Stimulated activated naive CD8-positive, alpha-beta T cell treated with anti-CD3 and anti-CD28 coated beads, Interleukin-15, amount 100 ng/mL, for 72 hours (primary cell): ENCODE data around the gene LRRC17.
"Not testable (repeated sequence)": the region's sequence is repeated elsewhere in the genome, so short reads cannot be mapped to it uniquely, and the experiment has no call there.

Experiments used
- ATAC-seq: fragments of 150-1000 bp; cut with Tn5 transposase; 2 replicates; pipeline ENCODE4 v1.10.0; 2021; ENCODE audit warnings: mild to moderate bottlenecking, moderate library complexity
- DNase-seq, 2 donors: peaks; one replicate each; pipeline ENCODE4 v3.0.0; 2021 to 2022
- H3K27ac Mint-ChIP-seq, 2 donors: one replicate each; pipeline ENCODE4 v1.8.0; 2022; ENCODE audit warnings: mild to moderate bottlenecking in 2 of 2, mixed read lengths in 2 of 2, moderate library complexity in 2 of 2
- H3K27me3 Mint-ChIP-seq: one replicate; pipeline ENCODE4 v1.8.0; 2022; ENCODE audit warnings: mixed read lengths
- H3K4me1 Mint-ChIP-seq: one replicate; pipeline ENCODE4 v1.8.0; 2022; ENCODE audit warnings: mild to moderate bottlenecking, mixed read lengths
- H3K4me3 Mint-ChIP-seq, 2 donors: one replicate each; pipeline ENCODE4 v1.8.0; 2022; ENCODE audit warnings: mild to moderate bottlenecking in 2 of 2, mixed read lengths in 2 of 2, moderate library complexity in 1 of 2
- H3K9me3 Mint-ChIP-seq, 2 donors: one replicate each; pipeline ENCODE4 v1.8.0; 2022; ENCODE audit warnings: mixed read lengths in 2 of 2

LRRC17 gene

GRCh38 chr7:102944241-102944640 lies 31.4 kb downstream of the LRRC17 start:
- H3K4me3 Mint-ChIP-seq = no peak overlapping the region

GRCh38 chr7:102951839-102952238 lies 39.0 kb downstream of the LRRC17 start:
- no peak for DNase-seq
- H3K27me3 Mint-ChIP-seq = no peaks in the 10 kb centered on the region
- H3K4me1 Mint-ChIP-seq = no peaks in the 10 kb centered on the region
- no peak overlapping the region for H3K4me3 Mint-ChIP-seq
- no peak overlapping the region for H3K27ac Mint-ChIP-seq
- peaks cover 32 to 39% of the 10 kb centered on the region in 2 donors for H3K9me3 Mint-ChIP-seq
- no peak for ATAC-seq

More at GRCh38 chr7:102944241-102944640, 31.4 kb downstream of the LRRC17 start:
- DNase-seq (no peak), ATAC-seq (no peak)
- Mint-ChIP-seq H3K27ac (no peak overlapping the region), H3K27me3 (no peaks in the 10 kb centered on the region), H3K9me3 (no peaks in the 10 kb centered on the region), H3K4me1 (no peaks in the 10 kb centered on the region)

GRCh38 chr7:102953406-102953805 lies 40.6 kb downstream of the LRRC17 start:
- DNase-seq = no peak
- Mint-ChIP-seq H3K27ac (no peak overlapping the region), H3K9me3 (peaks cover 35 to 39% of the 10 kb centered on the region in 2 donors), H3K27me3 (no peaks in the 10 kb centered on the region), H3K4me3 (no peak overlapping the region), H3K4me1 (no peaks in the 10 kb centered on the region)
- no peak for ATAC-seq

- ATAC-seq, H3K4me3 Mint-ChIP-seq, H3K27ac Mint-ChIP-seq, DNase-seq, H3K4me1 Mint-ChIP-seq, H3K27me3 Mint-ChIP-seq: not testable (repeated sequence)
- H3K9me3 Mint-ChIP-seq = peaks cover 35 to 39% of the 10 kb centered on the region in 2 donors
Measured at GRCh38 chr7:102954359-102954758, 41.6 kb downstream of the LRRC17 start.

GRCh38 chr7:102958004-102958403 lies 45.2 kb downstream of the LRRC17 start:
- not testable (repeated sequence) for H3K4me1 Mint-ChIP-seq, H3K4me3 Mint-ChIP-seq, H3K27me3 Mint-ChIP-seq, ATAC-seq, H3K27ac Mint-ChIP-seq, DNase-seq
- peaks cover 30 to 38% of the 10 kb centered on the region in 2 donors for H3K9me3 Mint-ChIP-seq

- not testable (repeated sequence) for H3K27me3 Mint-ChIP-seq, ATAC-seq, H3K27ac Mint-ChIP-seq, H3K9me3 Mint-ChIP-seq, H3K4me1 Mint-ChIP-seq, H3K4me3 Mint-ChIP-seq, DNase-seq
Measured at GRCh38 chr7:102961993-102962392, 49.2 kb downstream of the LRRC17 start.

GRCh38 chr7:102966465-102966864 lies 53.7 kb downstream of the LRRC17 start:
- Mint-ChIP-seq H3K4me3 (no peak overlapping the region), H3K27ac (no peak overlapping the region), H3K9me3 (no peaks in the 10 kb centered on the region), H3K27me3 (no peaks in the 10 kb centered on the region), H3K4me1 (no peaks in the 10 kb centered on the region)
- no peak for DNase-seq
- no peak for ATAC-seq

- no peak for ATAC-seq
- DNase-seq = no peak
Measured at GRCh38 chr7:102967798-102968197, 55.0 kb downstream of the LRRC17 start.

GRCh38 chr7:102973096-102973802 lies 60.4 kb downstream of the LRRC17 start:
- H3K9me3 Mint-ChIP-seq = no peaks in the 10 kb centered on the region
- no peaks in the 10 kb centered on the region for H3K4me1 Mint-ChIP-seq
- DNase-seq (no peak), ATAC-seq (no peak)
- no peak overlapping the region for H3K27ac Mint-ChIP-seq
- no peaks in the 10 kb centered on the region for H3K27me3 Mint-ChIP-seq
- H3K4me3 Mint-ChIP-seq = no peak overlapping the region

More at GRCh38 chr7:102967798-102968197, 55.0 kb downstream of the LRRC17 start:
- Mint-ChIP-seq H3K4me3 (no peak overlapping the region), H3K27ac (no peak overlapping the region), H3K9me3 (no peaks in the 10 kb centered on the region), H3K27me3 (no peaks in the 10 kb centered on the region), H3K4me1 (no peaks in the 10 kb centered on the region)

- H3K27ac Mint-ChIP-seq = peak overlapping the region in 1 of 2 donors; percentile 62
- DNase-seq = no peak
Measured at GRCh38 chr7:102974366-102975236, 61.8 kb downstream of the LRRC17 start.

GRCh38 chr7:102975854-102976253 lies 63.1 kb downstream of the LRRC17 start:
- no peak overlapping the region for H3K4me3 Mint-ChIP-seq
- no peaks in the 10 kb centered on the region for H3K4me1 Mint-ChIP-seq

More at GRCh38 chr7:102974366-102975236, 61.8 kb downstream of the LRRC17 start:
- Mint-ChIP-seq H3K4me1 (no peaks in the 10 kb centered on the region), H3K9me3 (no peaks in the 10 kb centered on the region), H3K27me3 (no peaks in the 10 kb centered on the region), H3K4me3 (no peak overlapping the region)
- ATAC-seq = no peak

GRCh38 chr7:102976493-102976892 lies 63.7 kb downstream of the LRRC17 start:
- Mint-ChIP-seq H3K27ac (no peak overlapping the region), H3K4me1 (no peaks in the 10 kb centered on the region)

More at GRCh38 chr7:102975854-102976253, 63.1 kb downstream of the LRRC17 start:
- H3K27ac Mint-ChIP-seq = no peak overlapping the region
- no peaks in the 10 kb centered on the region for H3K9me3 Mint-ChIP-seq
- no peaks in the 10 kb centered on the region for H3K27me3 Mint-ChIP-seq
- no peak for ATAC-seq
- no peak for DNase-seq

GRCh38 chr7:102977586-102977985 lies 64.8 kb downstream of the LRRC17 start:
- not testable (repeated sequence) for H3K9me3 Mint-ChIP-seq, H3K4me1 Mint-ChIP-seq, H3K4me3 Mint-ChIP-seq, DNase-seq, ATAC-seq, H3K27me3 Mint-ChIP-seq, H3K27ac Mint-ChIP-seq

More at GRCh38 chr7:102976493-102976892, 63.7 kb downstream of the LRRC17 start:
- ATAC-seq = no peak
- Mint-ChIP-seq H3K9me3 (no peaks in the 10 kb centered on the region), H3K27me3 (no peaks in the 10 kb centered on the region), H3K4me3 (no peak overlapping the region)
- no peak for DNase-seq

GRCh38 chr7:102978284-102978683 lies 65.5 kb downstream of the LRRC17 start:
- Mint-ChIP-seq H3K27ac (no peak overlapping the region), H3K9me3 (no peaks in the 10 kb centered on the region), H3K4me3 (no peak overlapping the region), H3K27me3 (no peaks in the 10 kb centered on the region), H3K4me1 (no peaks in the 10 kb centered on the region)
- ATAC-seq = no peak
- DNase-seq = no peak

GRCh38 chr7:102979670-102980069 lies 66.9 kb downstream of the LRRC17 start:
- Mint-ChIP-seq H3K27ac (no peak overlapping the region), H3K4me3 (no peak overlapping the region), H3K27me3 (no peaks in the 10 kb centered on the region), H3K4me1 (no peaks in the 10 kb centered on the region), H3K9me3 (no peaks in the 10 kb centered on the region)
- ATAC-seq (no peak), DNase-seq (no peak)

- Mint-ChIP-seq H3K27ac (no peak overlapping the region), H3K4me3 (no peak overlapping the region), H3K9me3 (no peaks in the 10 kb centered on the region), H3K4me1 (no peaks in the 10 kb centered on the region), H3K27me3 (no peaks in the 10 kb centered on the region)
- no peak for DNase-seq
- ATAC-seq = no peak
Measured at GRCh38 chr7:102981451-102981850, 68.7 kb downstream of the LRRC17 start.
